ENCODE measurements around the gene SELENOP. TPM values are rescaled to one million over a fixed set of nuclear protein-coding genes. Genes with fewer than 3 reads are reported as not detected.

SELENOP gene
- total and polyA plus RNA-seq, 2 of the 13 experiments (the other 11 are each of a cell fraction or from before 2014, with no cell fraction given) = 1,895 to 2,083 TPM

- TF ChIP-seq STAG1 (CRISPR knock-in tag; IDR thresholded peaks at IDR 0.05) = 0 out of 2 replicates have a peak, but pooled peaks have one; percentile 3
- TF ChIP-seq PAF1 (CRISPR knock-in tag; IDR thresholded peaks at IDR 0.05) = no peak
- TF ChIP-seq GATAD1 (CRISPR knock-in tag; IDR thresholded peaks at IDR 0.05) = 0 out of 2 replicates have a peak, but pooled peaks have one; percentile 27
- TF ChIP-seq, protein P1, sequence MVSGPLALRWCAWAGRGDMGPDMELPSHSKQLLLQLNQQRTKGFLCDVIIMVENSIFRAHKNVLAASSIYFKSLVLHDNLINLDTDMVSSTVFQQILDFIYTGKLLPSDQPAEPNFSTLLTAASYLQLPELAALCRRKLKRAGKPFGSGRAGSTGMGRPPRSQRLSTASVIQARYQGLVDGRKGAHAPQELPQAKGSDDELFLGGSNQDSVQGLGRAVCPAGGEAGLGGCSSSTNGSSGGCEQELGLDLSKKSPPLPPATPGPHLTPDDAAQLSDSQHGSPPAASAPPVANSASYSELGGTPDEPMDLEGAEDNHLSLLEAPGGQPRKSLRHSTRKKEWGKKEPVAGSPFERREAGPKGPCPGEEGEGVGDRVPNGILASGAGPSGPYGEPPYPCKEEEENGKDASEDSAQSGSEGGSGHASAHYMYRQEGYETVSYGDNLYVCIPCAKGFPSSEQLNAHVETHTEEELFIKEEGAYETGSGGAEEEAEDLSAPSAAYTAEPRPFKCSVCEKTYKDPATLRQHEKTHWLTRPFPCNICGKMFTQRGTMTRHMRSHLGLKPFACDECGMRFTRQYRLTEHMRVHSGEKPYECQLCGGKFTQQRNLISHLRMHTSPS (CRISPR knock-in tag; IDR thresholded peaks at IDR 0.05; ENCODE audit: low read depth) = no peak
- peak; percentile 50; the same call in 1 of the 2 replicates for TF ChIP-seq CEBPB (IDR thresholded peaks at IDR 0.05; ENCODE audit: borderline replicate concordance, low read depth, low read length)
- TF ChIP-seq FOXP1 (IDR thresholded peaks at IDR 0.05) = no peak
- peak; percentile 26; the same call in 1 of the 2 replicates for TF ChIP-seq FOXP1 (CRISPR knock-in tag; IDR thresholded peaks at IDR 0.05)
- TF ChIP-seq CBFB (CRISPR knock-in tag; IDR thresholded peaks at IDR 0.05) = no peak
- TF ChIP-seq ZSCAN30 (CRISPR knock-in tag; IDR thresholded peaks at IDR 0.05) = no peak
- TF ChIP-seq ZFY (CRISPR knock-in tag; IDR thresholded peaks at IDR 0.05) = peak; percentile 24
- peak; percentile 87 for TF ChIP-seq BCL6 (CRISPR knock-in tag; IDR thresholded peaks at IDR 0.05)
- TF ChIP-seq, protein P2, sequence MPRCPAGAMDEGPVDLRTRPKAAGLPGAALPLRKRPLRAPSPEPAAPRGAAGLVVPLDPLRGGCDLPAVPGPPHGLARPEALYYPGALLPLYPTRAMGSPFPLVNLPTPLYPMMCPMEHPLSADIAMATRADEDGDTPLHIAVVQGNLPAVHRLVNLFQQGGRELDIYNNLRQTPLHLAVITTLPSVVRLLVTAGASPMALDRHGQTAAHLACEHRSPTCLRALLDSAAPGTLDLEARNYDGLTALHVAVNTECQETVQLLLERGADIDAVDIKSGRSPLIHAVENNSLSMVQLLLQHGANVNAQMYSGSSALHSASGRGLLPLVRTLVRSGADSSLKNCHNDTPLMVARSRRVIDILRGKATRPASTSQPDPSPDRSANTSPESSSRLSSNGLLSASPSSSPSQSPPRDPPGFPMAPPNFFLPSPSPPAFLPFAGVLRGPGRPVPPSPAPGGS (CRISPR knock-in tag; IDR thresholded peaks at IDR 0.05) = no peak
- TF ChIP-seq SATB2 (CRISPR knock-in tag; IDR thresholded peaks at IDR 0.05) = no peak
- TF ChIP-seq SMC3 (IDR thresholded peaks at IDR 0.05; ENCODE audit: low read length) = 0 out of 2 replicates have a peak, but pooled peaks have one; percentile 4
- no peak for TF ChIP-seq XBP1 (CRISPR knock-in tag; IDR thresholded peaks at IDR 0.05)
- TF ChIP-seq HES4 (CRISPR knock-in tag; IDR thresholded peaks at IDR 0.05; ENCODE audit: borderline replicate concordance) = no peak
- no peak for TF ChIP-seq NCOA1 (CRISPR knock-in tag; IDR thresholded peaks at IDR 0.05)
- no peak for TF ChIP-seq ZNF879 (CRISPR knock-in tag; IDR thresholded peaks at IDR 0.05)
- TF ChIP-seq ZSCAN12 (CRISPR knock-in tag; IDR thresholded peaks at IDR 0.05) = 0 out of 2 replicates have a peak, but pooled peaks have one; percentile 28
- TF ChIP-seq SMAD1 (CRISPR knock-in tag; IDR thresholded peaks at IDR 0.05; ENCODE audit: borderline replicate concordance, low read depth) = no peak
- peak; percentile 36; the same call in 1 of the 2 replicates for TF ChIP-seq ZMYM3 (CRISPR knock-in tag; IDR thresholded peaks at IDR 0.05)
- TF ChIP-seq MTA3 (CRISPR knock-in tag; IDR thresholded peaks at IDR 0.05) = no peak
- no peak; the same call in 1 of the 2 replicates for TF ChIP-seq KLF12 (CRISPR knock-in tag; IDR thresholded peaks at IDR 0.05; ENCODE audit: borderline replicate concordance)
- no peak for TF ChIP-seq DR1 (CRISPR knock-in tag; IDR thresholded peaks at IDR 0.05)
- TF ChIP-seq, protein P3, sequence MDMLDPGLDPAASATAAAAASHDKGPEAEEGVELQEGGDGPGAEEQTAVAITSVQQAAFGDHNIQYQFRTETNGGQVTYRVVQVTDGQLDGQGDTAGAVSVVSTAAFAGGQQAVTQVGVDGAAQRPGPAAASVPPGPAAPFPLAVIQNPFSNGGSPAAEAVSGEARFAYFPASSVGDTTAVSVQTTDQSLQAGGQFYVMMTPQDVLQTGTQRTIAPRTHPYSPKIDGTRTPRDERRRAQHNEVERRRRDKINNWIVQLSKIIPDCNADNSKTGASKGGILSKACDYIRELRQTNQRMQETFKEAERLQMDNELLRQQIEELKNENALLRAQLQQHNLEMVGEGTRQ (IDR thresholded peaks at IDR 0.05; ENCODE audit: low read depth, low read length) = no peak
- TF ChIP-seq, protein P3 (CRISPR knock-in tag; IDR thresholded peaks at IDR 0.05; ENCODE audit: borderline replicate concordance) = no peak
- TF ChIP-seq ZNF225 (CRISPR knock-in tag; IDR thresholded peaks at IDR 0.05) = no peak
- TF ChIP-seq RORA (CRISPR knock-in tag; IDR thresholded peaks at IDR 0.05) = no peak
- no peak for TF ChIP-seq FOXA1 (IDR thresholded peaks at IDR 0.05)
- TF ChIP-seq FOXA1 (CRISPR knock-in tag; IDR thresholded peaks at IDR 0.05) = peak; percentile 56; the same call in 1 of the 2 replicates
Measured at GRCh38 chr5:42824347-42824976, 12.8 kb upstream of the SELENOP start (continued).
